ENCODE measurements around the gene SESN1. TPM values are rescaled to one million over a fixed set of nuclear protein-coding genes. Genes with fewer than 3 reads are reported as not detected.

Gene SESN1
- total RNA-seq, 2 experiments from 2014 or later, result 9.3 to 10.6 TPM

- intact Hi-C loops (cut with micrococcal nuclease), result no loop called here
- Mint-ChIP-seq H3K36me3 (no peaks in the 10 kb centered on the region), H3K4me1 (ENCODE audit: low read depth) (peaks cover 20% of the 10 kb centered on the region), H3K27me3 (no peaks in the 10 kb centered on the region), H3K4me3 (no peak overlapping the region), H3K27ac (no peak overlapping the region), H3K9me3 (no peaks in the 10 kb centered on the region)
- POLR2A ChIA-PET, result no interaction called here
- CTCF ChIA-PET, result no interaction called here
- DNase-seq, result no peak
Observed at GRCh38 chr6:109039795-109040194, 54.9 kb downstream of the SESN1 start.

- Mint-ChIP-seq H3K36me3 (no peaks in the 10 kb centered on the region), H3K4me3 (no peak overlapping the region), H3K27ac (no peak overlapping the region), H3K4me1 (ENCODE audit: low read depth) (peaks cover 20% of the 10 kb centered on the region), H3K27me3 (no peaks in the 10 kb centered on the region), H3K9me3 (no peaks in the 10 kb centered on the region)
- ChIA-PET CTCF (no interaction called here), POLR2A (no interaction called here)
- no peak for DNase-seq
- intact Hi-C loops (cut with micrococcal nuclease), result no loop called here
Observed at GRCh38 chr6:109038837-109039398, 55.7 kb downstream of the SESN1 start.

- ChIA-PET POLR2A (no interaction called here), CTCF (interaction anchor here (0.6 to 1.8 kb wide), 4 partner anchors 29 to 144 kb away, joined by 3 to 9 read pairs (median 3); no protein-coding TSS in a partner anchor)
- H3K27me3 Mint-ChIP-seq, result no peaks in the 10 kb centered on the region
- no peaks in the 10 kb centered on the region for H3K36me3 Mint-ChIP-seq
- intact Hi-C loops (cut with micrococcal nuclease), result no loop called here
- H3K4me3 Mint-ChIP-seq, result no peak overlapping the region
- DNase-seq, result no peak
- H3K9me3 Mint-ChIP-seq, result no peaks in the 10 kb centered on the region
- no peak overlapping the region for H3K27ac Mint-ChIP-seq
- peaks cover 23% of the 10 kb centered on the region for H3K4me1 Mint-ChIP-seq (ENCODE audit: low read depth)
Observed at GRCh38 chr6:109036574-109037294, 57.9 kb downstream of the SESN1 start.

GRCh38 chr6:109034526-109034925 is 60.1 kb downstream of the SESN1 start:
- Mint-ChIP-seq H3K4me1 (ENCODE audit: low read depth) (peaks cover 20% of the 10 kb centered on the region), H3K27ac (no peak overlapping the region), H3K27me3 (no peaks in the 10 kb centered on the region), H3K4me3 (no peak overlapping the region), H3K9me3 (no peaks in the 10 kb centered on the region), H3K36me3 (no peaks in the 10 kb centered on the region)
- DNase-seq, result no peak
- ChIA-PET POLR2A (interaction anchor here (0.7 kb wide), 1 partner anchor 14 kb away, joined by 4 read pairs; no protein-coding TSS in a partner anchor), CTCF (no interaction called here)
- intact Hi-C loops (cut with micrococcal nuclease), result no loop called here

- H3K9me3 Mint-ChIP-seq, result no peaks in the 10 kb centered on the region
- POLR2A ChIA-PET, result no interaction called here
- no peaks in the 10 kb centered on the region for H3K36me3 Mint-ChIP-seq
- no peaks in the 10 kb centered on the region for H3K27me3 Mint-ChIP-seq
- CTCF ChIA-PET, result no interaction called here
- intact Hi-C loops (cut with micrococcal nuclease), result no loop called here
- DNase-seq, result no peak
- H3K27ac Mint-ChIP-seq, result no peak overlapping the region
- peaks cover 20% of the 10 kb centered on the region for H3K4me1 Mint-ChIP-seq (ENCODE audit: low read depth)
- H3K4me3 Mint-ChIP-seq, result no peak overlapping the region
Observed at GRCh38 chr6:109033655-109034054, 61.0 kb downstream of the SESN1 start.

GRCh38 chr6:109031416-109031815 is 63.2 kb downstream of the SESN1 start:
- Mint-ChIP-seq H3K4me3 (no peak overlapping the region), H3K4me1 (ENCODE audit: low read depth) (peaks cover 5% of the 10 kb centered on the region), H3K36me3 (no peaks in the 10 kb centered on the region), H3K27me3 (no peaks in the 10 kb centered on the region), H3K27ac (no peak overlapping the region), H3K9me3 (no peaks in the 10 kb centered on the region)
- DNase-seq, result no peak
- intact Hi-C loops (cut with micrococcal nuclease), result no loop called here
- ChIA-PET CTCF (no interaction called here), POLR2A (no interaction called here)

- DNase-seq, result no peak
- H3K27ac Mint-ChIP-seq, result no peak overlapping the region
- intact Hi-C loops (cut with micrococcal nuclease), result no loop called here
- H3K36me3 Mint-ChIP-seq, result peaks cover 3% of the 10 kb centered on the region
- H3K4me3 Mint-ChIP-seq, result no peak overlapping the region
- no peaks in the 10 kb centered on the region for H3K27me3 Mint-ChIP-seq
- H3K9me3 Mint-ChIP-seq, result no peaks in the 10 kb centered on the region
- CTCF ChIA-PET, result no interaction called here
- POLR2A ChIA-PET, result no interaction called here
- H3K4me1 Mint-ChIP-seq (ENCODE audit: low read depth), result peaks cover 13% of the 10 kb centered on the region
Observed at GRCh38 chr6:109029313-109029712, 65.3 kb downstream of the SESN1 start.

- Mint-ChIP-seq H3K9me3 (no peaks in the 10 kb centered on the region), H3K4me1 (ENCODE audit: low read depth) (peaks cover 14% of the 10 kb centered on the region), H3K27me3 (no peaks in the 10 kb centered on the region), H3K27ac (no peak overlapping the region), H3K36me3 (peaks cover 3% of the 10 kb centered on the region), H3K4me3 (no peak overlapping the region)
- CTCF ChIA-PET, result no interaction called here
- intact Hi-C loops (cut with micrococcal nuclease), result no loop called here
- DNase-seq, result no peak
- POLR2A ChIA-PET, result no interaction called here
Observed at GRCh38 chr6:109028439-109028838, 66.2 kb downstream of the SESN1 start.

GRCh38 chr6:109027964-109028363 is 66.7 kb downstream of the SESN1 start:
- Mint-ChIP-seq H3K27me3 (no peaks in the 10 kb centered on the region), H3K36me3 (peaks cover 3% of the 10 kb centered on the region), H3K4me3 (no peak overlapping the region), H3K27ac (no peak overlapping the region), H3K4me1 (ENCODE audit: low read depth) (peaks cover 14% of the 10 kb centered on the region), H3K9me3 (no peaks in the 10 kb centered on the region)
- intact Hi-C loops (cut with micrococcal nuclease), result no loop called here
- CTCF ChIA-PET, result no interaction called here
- no peak for DNase-seq
- POLR2A ChIA-PET, result no interaction called here

- ChIA-PET POLR2A (no interaction called here), CTCF (no interaction called here)
- no peak overlapping the region for H3K27ac Mint-ChIP-seq
- H3K4me1 Mint-ChIP-seq (ENCODE audit: low read depth), result peaks cover 16% of the 10 kb centered on the region
- intact Hi-C loops (cut with micrococcal nuclease), result no loop called here
- DNase-seq, result no peak
- H3K36me3 Mint-ChIP-seq, result peaks cover 3% of the 10 kb centered on the region
- no peaks in the 10 kb centered on the region for H3K27me3 Mint-ChIP-seq
- no peaks in the 10 kb centered on the region for H3K9me3 Mint-ChIP-seq
- H3K4me3 Mint-ChIP-seq, result no peak overlapping the region
Observed at GRCh38 chr6:109025639-109026038, 69.0 kb downstream of the SESN1 start.

GRCh38 chr6:109024784-109025183 is 69.9 kb downstream of the SESN1 start:
- H3K4me3 Mint-ChIP-seq, result no peak overlapping the region
- peaks cover 23% of the 10 kb centered on the region for H3K4me1 Mint-ChIP-seq (ENCODE audit: low read depth)
- peaks cover 3% of the 10 kb centered on the region for H3K36me3 Mint-ChIP-seq
- intact Hi-C loops (cut with micrococcal nuclease), result no loop called here
- DNase-seq, result no peak
- H3K9me3 Mint-ChIP-seq, result no peaks in the 10 kb centered on the region
- ChIA-PET CTCF (no interaction called here), POLR2A (no interaction called here)
- H3K27me3 Mint-ChIP-seq, result no peaks in the 10 kb centered on the region
- no peak overlapping the region for H3K27ac Mint-ChIP-seq

- intact Hi-C loops (cut with micrococcal nuclease), result no loop called here
- Mint-ChIP-seq H3K36me3 (peaks cover 3% of the 10 kb centered on the region), H3K4me3 (no peak overlapping the region), H3K9me3 (no peaks in the 10 kb centered on the region), H3K27ac (no peak overlapping the region), H3K4me1 (ENCODE audit: low read depth) (peaks cover 25% of the 10 kb centered on the region), H3K27me3 (no peaks in the 10 kb centered on the region)
- ChIA-PET POLR2A (no interaction called here), CTCF (no interaction called here)
- DNase-seq, result no peak
Observed at GRCh38 chr6:109024368-109024767, 70.3 kb downstream of the SESN1 start.

GRCh38 chr6:109023356-109023925 is 71.2 kb downstream of the SESN1 start:
- ChIA-PET CTCF (no interaction called here), POLR2A (no interaction called here)
- Mint-ChIP-seq H3K27me3 (no peaks in the 10 kb centered on the region), H3K4me1 (ENCODE audit: low read depth) (peaks cover 29% of the 10 kb centered on the region), H3K27ac (no peak overlapping the region), H3K36me3 (peaks cover 3% of the 10 kb centered on the region), H3K4me3 (no peak overlapping the region), H3K9me3 (no peaks in the 10 kb centered on the region)
- no peak for DNase-seq
- intact Hi-C loops (cut with micrococcal nuclease), result no loop called here
